ENCODE data around the gene SULT4A1. TPM values are rescaled to one million over a fixed set of nuclear protein-coding genes. Genes with fewer than 3 reads are reported as not detected.

Gene SULT4A1
- total and polyA plus RNA-seq, 2 of the 4 experiments (the other 2 are of a cell fraction) = 1.1 to 5.2 TPM

GRCh38 chr22:43823911-43824665 is 38.2 kb downstream of the SULT4A1 start:
- no peak overlapping the region for H3K9ac ChIP-seq (ENCODE audit: low read depth, low read length)
- H3K14ac ChIP-seq (replicated peaks; ENCODE audit: low read depth, low read length) = no peak overlapping the region
- no peak overlapping the region for H3K27ac ChIP-seq (ENCODE audit: insufficient read depth, low read length)
- 0 out of 2 replicates have a peak, but pooled peaks cover 7% of the 10 kb centered on the region for H3K9me1 ChIP-seq (ENCODE audit: insufficient read depth, low read length)
- H2BK120ac ChIP-seq (ENCODE audit: low read depth, low read length) = no peak overlapping the region
- H3K4ac ChIP-seq (ENCODE audit: low read depth, low read length) = no peak overlapping the region
- no peak overlapping the region for H2BK20ac ChIP-seq (ENCODE audit: low read depth, low read length)
- H4K20me1 ChIP-seq (ENCODE audit: insufficient read depth, low read length) = no peaks in the 10 kb centered on the region
- no peak overlapping the region for H4K91ac ChIP-seq (ENCODE audit: insufficient read depth, low read depth, low read length)
- H3K4me1 ChIP-seq (ENCODE audit: control insufficient read depth, insufficient read depth, low read length) = peaks cover 23% of the 10 kb centered on the region
- H3K4me3 ChIP-seq (ENCODE audit: insufficient read depth, low read depth, low read length) = no peak overlapping the region
- no peaks in the 10 kb centered on the region for H3K9me3 ChIP-seq (ENCODE audit: control insufficient read depth, insufficient read depth, low read length)
- H3K23ac ChIP-seq (ENCODE audit: low read depth, low read length) = no peak overlapping the region
- ATAC-seq (ENCODE audit: low read depth) (no peak), DNase-seq (no peak)
- H2AK9ac ChIP-seq (replicated peaks; ENCODE audit: low read depth, low read length, poor library complexity) = no peak overlapping the region
- no peak overlapping the region for H3K18ac ChIP-seq (ENCODE audit: low read depth, low read length)
- no peak overlapping the region for H2BK15ac ChIP-seq (ENCODE audit: low read depth, low read length)
- in situ Hi-C loops (cut with MboI; ENCODE audit: low sequenced_read_pairs) (no loop called here), intact Hi-C loops (cut with micrococcal nuclease) (no loop called here), dilution Hi-C loops (cut with HindIII; ENCODE audit: low sequenced_read_pairs, unreplicated experiment) (no loop called here)
- WGBS, 2 experiments (ENCODE audit: extremely low coverage in 2 of 2, insufficient read length in 1 of 2) = 90% methylated on average over 2 of the region's 17 CpGs; no CpG with 5 or more reads in 1 of the 2 experiments
- no peak overlapping the region for H2AFZ ChIP-seq (replicated peaks; ENCODE audit: low read length, poor library complexity)
- H4K5ac ChIP-seq (ENCODE audit: low read depth, low read length) = no peak overlapping the region
- no peak overlapping the region for H2AK5ac ChIP-seq (ENCODE audit: low read depth, low read length)
- CTCF ChIA-PET = no interaction called here
- no peak overlapping the region for H3K56ac ChIP-seq (ENCODE audit: extremely low read depth, insufficient read depth, low read length)
- no peak overlapping the region for H2BK5ac ChIP-seq (ENCODE audit: low read depth, low read length, poor library complexity, severe bottlenecking)
- BruUV-seq (replicated peaks) = no TSS peak
- POLR2A ChIA-PET (ENCODE audit: unreplicated experiment) = no interaction called here
- H3K36me3 ChIP-seq (ENCODE audit: control insufficient read depth, insufficient read depth, low read length) = no peaks in the 10 kb centered on the region
- H3K27me3 ChIP-seq (ENCODE audit: control insufficient read depth, insufficient read depth, low read length) = no peaks in the 10 kb centered on the region
- no peak overlapping the region for H4K8ac ChIP-seq (ENCODE audit: low read depth in 2 of 2, low read length in 2 of 2)
- TF ChIP-seq CTCF (conservative IDR thresholded peaks at IDR 0.05; ENCODE audit: low read depth, low read length) (no peak), USF2 (IDR thresholded peaks at IDR 0.05; ENCODE audit: low read depth, low read length) (no peak), MXI1 (IDR thresholded peaks at IDR 0.05; ENCODE audit: borderline replicate concordance, low read depth, low read length) (no peak), MAFK (IDR thresholded peaks at IDR 0.05; ENCODE audit: low read depth, low read length) (no peak)
- H3K79me1 ChIP-seq (ENCODE audit: low read depth in 1 of 2, low read length in 2 of 2) = no peaks in the 10 kb centered on the region
- H3K4me2 ChIP-seq (ENCODE audit: low read depth, low read length) = no peak overlapping the region
